ENCODE results near the gene PCK2.

Gene PCK2

GRCh38 chr14:24136684-24137528 lies 42.8 kb downstream of the PCK2 start:
- no peak for DNase-seq (ENCODE audit: low read depth)

GRCh38 chr14:24137529-24138395 lies 43.7 kb downstream of the PCK2 start:
- DNase-seq (ENCODE audit: low read depth) = no peak

GRCh38 chr14:24138396-24139271 lies 44.5 kb downstream of the PCK2 start:
- DNase-seq (ENCODE audit: low read depth) = no peak

GRCh38 chr14:24139272-24139934 lies 45.3 kb downstream of the PCK2 start:
- DNase-seq (ENCODE audit: low read depth) = no peak

GRCh38 chr14:24141097-24141880 lies 47.2 kb downstream of the PCK2 start, which contains the start of gene EMC9:
Gene EMC9 (minus strand): TSS chr14:24141591. CDS start chr14:24141304, 287 bp downstream.
- DNase-seq (ENCODE audit: low read depth) = peak; percentile 100

- no peak for DNase-seq (ENCODE audit: low read depth)
These were observed 49.4 kb downstream of the PCK2 start for GRCh38 chr14:24143511-24143910.

- no peak for DNase-seq (ENCODE audit: low read depth)
These were observed 50.3 kb downstream of the PCK2 start for GRCh38 chr14:24144451-24144850.

GRCh38 chr14:24145219-24145618 lies 51.1 kb downstream of the PCK2 start:
- no peak for DNase-seq (ENCODE audit: low read depth)

GRCh38 chr14:24145690-24146452 lies 51.8 kb downstream of the PCK2 start:
- DNase-seq (ENCODE audit: low read depth) = no peak

- peak; percentile 76 for DNase-seq (ENCODE audit: low read depth)
These were observed 52.4 kb downstream of the PCK2 start, which contains the start of gene PSME2 for GRCh38 chr14:24146453-24146977. Gene PSME2 (minus strand): TSS chr14:24146610. CDS start chr14:24146581, 29 bp downstream.

GRCh38 chr14:24146978-24147760 lies 53.1 kb downstream of the PCK2 start, which contains the start of gene RNF31:
Gene RNF31 (plus strand): TSS chr14:24147498. CDS start chr14:24147699, 201 bp downstream.
- peak; percentile 95 for DNase-seq (ENCODE audit: low read depth)

GRCh38 chr14:24147761-24148428 lies 53.8 kb downstream of the PCK2 start:
- DNase-seq (ENCODE audit: low read depth) = no peak

- no peak for DNase-seq (ENCODE audit: low read depth)
These were observed 55.3 kb downstream of the PCK2 start for GRCh38 chr14:24149302-24149969.

GRCh38 chr14:24150061-24150460 lies 56.0 kb downstream of the PCK2 start:
- no peak for DNase-seq (ENCODE audit: low read depth)

- no peak for DNase-seq (ENCODE audit: low read depth)
These were observed 56.5 kb downstream of the PCK2 start for GRCh38 chr14:24150567-24150966.

GRCh38 chr14:24150993-24151392 lies 56.9 kb downstream of the PCK2 start:
- no peak for DNase-seq (ENCODE audit: low read depth)

GRCh38 chr14:24151404-24152080 lies 57.4 kb downstream of the PCK2 start:
- no peak for DNase-seq (ENCODE audit: low read depth)
